Peyer's patch (tissue), 4 donors: ENCODE data around the gene HSD3B2. TPM values are rescaled to one million over a fixed set of nuclear protein-coding genes. Genes with fewer than 3 reads are reported as not detected.

ENCODE experiments used
- DNase-seq, 3 donors: peaks; one replicate each; pipeline ENCODE4 v3.0.0-alpha.2; 2017 to 2019
- H3K27ac ChIP-seq, 4 donors: fragments of 200-600 bp; sonication (generic); one replicate each; pipeline ENCODE4 v1.5.1; 2016 to 2019
- H3K27me3 ChIP-seq, 2 donors: fragments of 200-600 bp; sonication (generic); one replicate each; pipeline ENCODE4 v1.5.1; 2019
- H3K36me3 ChIP-seq, 3 donors: fragments of 200-600 bp; sonication (generic); one replicate each; pipeline ENCODE4 v1.5.1; 2016 to 2019
- H3K4me1 ChIP-seq, 4 donors: fragments of 200-600 bp; sonication (generic); one replicate each; pipeline ENCODE4 v1.5.1; 2016 to 2019
- H3K4me3 ChIP-seq, 4 donors: fragments of 200-600 bp; sonication (generic); 1 replicate in 3 of 4; 2 replicates in 1 of 4; pipeline ENCODE4 v1.5.1; 2016 to 2019; ENCODE audit warnings: mild to moderate bottlenecking in 1 of 4
- H3K9me3 ChIP-seq, 4 donors: fragments of 200-600 bp; sonication (generic); one replicate each; pipeline ENCODE4 v1.5.1; 2016 to 2019; ENCODE audit warnings: mild to moderate bottlenecking in 1 of 4
- CTCF ChIP-seq, 6 experiments: fragments of 450-650 bp in 4 of 6; fragments of 200-600 bp in 2 of 6; sonication (generic) in 1 of 6; IDR thresholded peaks; one replicate each; pipeline ENCODE4 v1.5.1; 2017 to 2019; ENCODE audit warnings: antibody characterized with exemption in 6 of 6, mild to moderate bottlenecking in 3 of 6, moderate library complexity in 1 of 6
- POLR2A ChIP-seq, 2 donors: fragments of 450-650 bp; IDR thresholded peaks; one replicate each; pipeline ENCODE4 v1.5.1; 2017; ENCODE audit warnings: antibody characterized with exemption in 2 of 2, mild to moderate bottlenecking in 2 of 2, moderate library complexity in 2 of 2
- total RNA-seq, 4 donors: library from RNA; depleted of rRNA; stranded (reverse); fragments of >200 nt; gene quantifications; one replicate each; pipeline ENCODE4 v1.1.0, GENCODE V29; 2016

Gene HSD3B2
- total RNA-seq, 4 donors from 2014 or later: 14.9 to 132 (median 126) TPM; not detected in 1

- DNase-seq: peak in 2 of 3 donors; percentile 48 to 70
- Histone ChIP-seq H3K4me1 (peaks cover 0 to 23% (median 0%) of the 10 kb centered on the region in 4 donors), H3K4me3 (no peak overlapping the region), H3K36me3 (no peaks in the 10 kb centered on the region), H3K27ac (peak overlapping the region in 2 of 4 donors; percentile 50 to 59), H3K9me3 (no peaks in the 10 kb centered on the region), H3K27me3 (no peaks in the 10 kb centered on the region)
- no peak for TF ChIP-seq POLR2A (IDR thresholded peaks at IDR 0.05)
- no peak for TF ChIP-seq CTCF (IDR thresholded peaks at IDR 0.05)
Observed at GRCh38 chr1:119467857-119468668, 53.1 kb downstream of the HSD3B2 start.

- Histone ChIP-seq H3K9me3 (no peaks in the 10 kb centered on the region), H3K27me3 (no peaks in the 10 kb centered on the region), H3K4me1 (peaks cover 0 to 23% (median 0%) of the 10 kb centered on the region in 4 donors), H3K36me3 (no peaks in the 10 kb centered on the region), H3K4me3 (no peak overlapping the region), H3K27ac (no peak overlapping the region)
- TF ChIP-seq POLR2A (IDR thresholded peaks at IDR 0.05): no peak
- no peak for TF ChIP-seq CTCF (IDR thresholded peaks at IDR 0.05)
- DNase-seq: no peak
Observed at GRCh38 chr1:119469741-119470140, 54.8 kb downstream of the HSD3B2 start.

- no peaks in the 10 kb centered on the region for H3K9me3 ChIP-seq
- no peak for DNase-seq
- H3K4me1 ChIP-seq: peaks cover 0 to 23% (median 0%) of the 10 kb centered on the region in 4 donors
- no peaks in the 10 kb centered on the region for H3K36me3 ChIP-seq
- H3K27ac ChIP-seq: no peak overlapping the region
- H3K27me3 ChIP-seq: no peaks in the 10 kb centered on the region
- TF ChIP-seq CTCF (IDR thresholded peaks at IDR 0.05) (no peak), POLR2A (IDR thresholded peaks at IDR 0.05) (no peak)
- no peak overlapping the region for H3K4me3 ChIP-seq
Observed at GRCh38 chr1:119470377-119470776, 55.4 kb downstream of the HSD3B2 start.

- Histone ChIP-seq H3K9me3 (no peaks in the 10 kb centered on the region), H3K4me1 (peaks cover 0 to 23% (median 0%) of the 10 kb centered on the region in 4 donors), H3K4me3 (no peak overlapping the region), H3K27me3 (no peaks in the 10 kb centered on the region), H3K27ac (no peak overlapping the region), H3K36me3 (no peaks in the 10 kb centered on the region)
- TF ChIP-seq CTCF (IDR thresholded peaks at IDR 0.05) (no peak), POLR2A (IDR thresholded peaks at IDR 0.05) (no peak)
- DNase-seq: no peak
Observed at GRCh38 chr1:119470958-119471357, 56.0 kb downstream of the HSD3B2 start.

- Histone ChIP-seq H3K4me1 (peaks cover 0 to 23% (median 0%) of the 10 kb centered on the region in 4 donors), H3K4me3 (no peak overlapping the region), H3K27ac (no peak overlapping the region), H3K9me3 (no peaks in the 10 kb centered on the region), H3K36me3 (no peaks in the 10 kb centered on the region), H3K27me3 (no peaks in the 10 kb centered on the region)
- TF ChIP-seq CTCF (IDR thresholded peaks at IDR 0.05): no peak
- no peak for TF ChIP-seq POLR2A (IDR thresholded peaks at IDR 0.05)
- DNase-seq: no peak
Observed at GRCh38 chr1:119471566-119471965, 56.6 kb downstream of the HSD3B2 start.
